GM23248 (cell line): ENCODE measurements around the gene SMIM29. TPM values are rescaled to one million over a fixed set of nuclear protein-coding genes. Genes with fewer than 3 reads are reported as not detected.

Source experiments
- DNase-seq: peaks from one replicate; pipeline ENCODE4 v3.0.0-alpha.2; 2015
- H2AFZ ChIP-seq: fragments of 200-600 bp; sonication (generic); 2 replicates; pipeline ENCODE4 v1.6.1; 2016; ENCODE audit warnings: antibody characterized with exemption
- H3F3A ChIP-seq: fragments of 200-600 bp; sonication (generic); 2 replicates; pipeline ENCODE4 v1.6.1; 2016; ENCODE audit warnings: mild to moderate bottlenecking, antibody characterized with exemption, mixed run types; ENCODE audit not compliant: insufficient read depth
- H3K27ac ChIP-seq: fragments of 200-600 bp; sonication (generic); 2 replicates; pipeline ENCODE4 v1.5.1; 2016; ENCODE audit warnings: mild to moderate bottlenecking
- H3K27me3 ChIP-seq: fragments of 200-600 bp; sonication (generic); replicated peaks from 2 replicates; pipeline ENCODE4 v1.6.1; 2016; ENCODE audit warnings: mild to moderate bottlenecking; ENCODE audit not compliant: insufficient read depth
- H3K36me3 ChIP-seq: fragments of 200-600 bp; sonication (generic); 2 replicates; pipeline ENCODE4 v1.6.1; 2016; ENCODE audit warnings: low read depth, mild to moderate bottlenecking
- H3K4me1 ChIP-seq: fragments of 200-600 bp; sonication (generic); 2 replicates; pipeline ENCODE4 v1.6.1; 2016; ENCODE audit warnings: mild to moderate bottlenecking; ENCODE audit not compliant: insufficient read depth
- H3K4me2 ChIP-seq: fragments of 200-600 bp; sonication (generic); one replicate; pipeline ENCODE4 v1.6.1; 2016; ENCODE audit warnings: mild to moderate bottlenecking; ENCODE audit not compliant: unreplicated experiment
- H3K4me3 ChIP-seq: fragments of 200-600 bp; sonication (generic); 2 replicates; pipeline ENCODE4 v1.5.1; 2016; ENCODE audit warnings: mild to moderate bottlenecking
- H3K79me2 ChIP-seq: fragments of 200-600 bp; sonication (generic); 2 replicates; pipeline ENCODE4 v1.6.1; 2016; ENCODE audit warnings: mild to moderate bottlenecking; ENCODE audit not compliant: insufficient read depth
- H3K9ac ChIP-seq: fragments of 200-600 bp; sonication (generic); 2 replicates; pipeline ENCODE4 v1.6.1; 2016; ENCODE audit warnings: mild to moderate bottlenecking
- H3K9me2 ChIP-seq: fragments of 200-600 bp; sonication (generic); 2 replicates; pipeline ENCODE4 v1.6.1; 2016; ENCODE audit warnings: mixed run types, mild to moderate bottlenecking, moderate library complexity; ENCODE audit not compliant: insufficient read depth
- H3K9me3 ChIP-seq: fragments of 200-600 bp; sonication (generic); one replicate; pipeline ENCODE4 v1.6.1; 2017; ENCODE audit warnings: low read depth
- H4K20me1 ChIP-seq: fragments of 200-600 bp; sonication (generic); 2 replicates; pipeline ENCODE4 v1.6.0; 2016; ENCODE audit not compliant: insufficient read depth
- EZH2 ChIP-seq: fragments of 200-600 bp; sonication (generic); IDR thresholded peaks from 2 replicates; pipeline ENCODE4 v1.6.1; 2018; ENCODE audit warnings: antibody characterized with exemption, mild to moderate bottlenecking; ENCODE audit not compliant: insufficient read depth, poor library complexity, severe bottlenecking
- EZH2phosphoT487 ChIP-seq: fragments of 200-600 bp; sonication (generic); IDR thresholded peaks from 2 replicates; pipeline ENCODE4 v1.6.1; 2018; ENCODE audit warnings: antibody characterized with exemption, moderate library complexity, mild to moderate bottlenecking, low read depth; ENCODE audit not compliant: insufficient read depth
- WGBS, 2 experiments: methylation state at CpG; one replicate each; pipeline ENCODE4 v1.1.6; 2015 to 2017; ENCODE audit warnings: low lambda C conversion rate in 2 of 2, low coverage in 1 of 2; ENCODE audit errors: missing lambda C conversion rate in 2 of 2; 5-methylcytosine and 5-hydroxymethylcytosine counted together
- in situ Hi-C: fragments of 300-500 bp; cut with MboI; formaldehyde crosslinking; loops from 2 replicates; pipeline ENCODE4 v1.15.0; 2020
- microRNA-seq: library from miRNA; unstranded; fragments of <30 nt; microRNA quantifications from one replicate; pipeline ENCODE4, GENCODE V29; 2016; ENCODE audit warnings: borderline number of aligned reads
- polyA plus RNA-seq: library from polyadenylated mRNA; unstranded; fragments of >200 nt; fragmentation: Nextera tagmentation; extraction: Ambion mirVana; gene quantifications from 2 replicates; pipeline ENCODE4 v1.2.1, GENCODE V29; 2016
- small RNA-seq: library from RNA; depleted of rRNA; stranded (forward); fragments of <200 nt; gene quantifications from one replicate; pipeline ENCODE3, GENCODE V24; 2014; ENCODE audit warnings: low read depth, low replicate concordance
- total RNA-seq: library from RNA; depleted of rRNA; stranded (reverse); fragments of >200 nt; shearing (Covaris generic); gene quantifications from 2 replicates; pipeline ENCODE4 v1.2.3, GENCODE V29; 2014; rRNA removed

Gene SMIM29
- total and polyA plus RNA-seq, 2 experiments from 2014 or later = 35.1 to 55.1 TPM

- no peaks in the 10 kb centered on the region for H3K4me1 ChIP-seq
- no peaks in the 10 kb centered on the region for H3K27me3 ChIP-seq
- no peaks in the 10 kb centered on the region for H3K36me3 ChIP-seq
- no peak overlapping the region for H3K9ac ChIP-seq
- H4K20me1 ChIP-seq = no peaks in the 10 kb centered on the region
- no peak overlapping the region for H3K4me3 ChIP-seq
- H3K79me2 ChIP-seq = no peaks in the 10 kb centered on the region
- no peak overlapping the region for H3K27ac ChIP-seq
- H3K9me2 ChIP-seq = no peaks in the 10 kb centered on the region
- no peak for DNase-seq
- no peaks in the 10 kb centered on the region for H3F3A ChIP-seq
- peak overlapping the region; percentile 34; the same call in 1 of the 2 replicates for H2AFZ ChIP-seq
- no peaks in the 10 kb centered on the region for H3K9me3 ChIP-seq
- H3K4me2 ChIP-seq = no peak overlapping the region
- TF ChIP-seq EZH2 (no peak), EZH2phosphoT487 (no peak)
- 58 to 68% methylated on average over 5 of the region's 5 CpGs for WGBS, 2 experiments
- in situ Hi-C loops = no loop called here
Observed at GRCh38 chr6:34200340-34200971, 48.4 kb downstream of the SMIM29 start.

GRCh38 chr6:34196833-34197195 is 52.0 kb downstream of the SMIM29 start:
- peak overlapping the region; percentile 88 for H3K4me2 ChIP-seq
- no peaks in the 10 kb centered on the region for H3K27me3 ChIP-seq
- H3K79me2 ChIP-seq = no peaks in the 10 kb centered on the region
- H3K9ac ChIP-seq = peak overlapping the region; percentile 41; the same call in 1 of the 2 replicates
- H3K27ac ChIP-seq = no peak overlapping the region
- no peaks in the 10 kb centered on the region; the same call in 1 of the 2 replicates for H3F3A ChIP-seq
- TF ChIP-seq EZH2phosphoT487 = no peak
- H3K36me3 ChIP-seq = no peaks in the 10 kb centered on the region
- H3K9me3 ChIP-seq = no peaks in the 10 kb centered on the region
- peak overlapping the region; percentile 70 for H3K4me3 ChIP-seq
- WGBS, 2 experiments = 60 to 63% methylated on average over 4 to 10 of the region's 10 CpGs
- no peaks in the 10 kb centered on the region for H3K9me2 ChIP-seq
- no peaks in the 10 kb centered on the region for H4K20me1 ChIP-seq
- no peak for DNase-seq
- in situ Hi-C loops = no loop called here
- H2AFZ ChIP-seq = peak overlapping the region; percentile 93
- no peaks in the 10 kb centered on the region for H3K4me1 ChIP-seq

Small RNAs within 50 kb of the gene (microRNA-seq; reads per million reads assigned to microRNA genes)
- not detected for gene MIR6835

Small RNAs within 50 kb of the gene (small RNA-seq; reads per million reads assigned to genes)
- not detected for gene MIR6835

Other genes starting within 250 kb of the SMIM29 start
- 0.22 and 0.38 TPM in 2 replicates for gene GRM4, start 102.9 kb downstream of the SMIM29 start, total RNA-seq
- 0.10 and 0.57 TPM in 2 replicates for gene GRM4, start 102.9 kb downstream of the SMIM29 start, polyA plus RNA-seq
- 197 and 243 TPM in 2 replicates for gene HMGA1, start 12.1 kb downstream of the SMIM29 start, total RNA-seq
- 332 and 351 TPM in 2 replicates for gene HMGA1, start 12.1 kb downstream of the SMIM29 start, polyA plus RNA-seq
- 11.5 and 13.8 TPM in 2 replicates for gene NUDT3, start 143.7 kb upstream of the SMIM29 start, total RNA-seq
- gene NUDT3, start 143.7 kb upstream of the SMIM29 start, polyA plus RNA-seq = 8.1 and 8.9 TPM in 2 replicates
- gene RPS10, start 177.1 kb upstream of the SMIM29 start, total RNA-seq = 1,857 and 2,539 TPM in 2 replicates
- gene RPS10, start 177.1 kb upstream of the SMIM29 start, polyA plus RNA-seq = 573 and 596 TPM in 2 replicates
- not detected in 2 replicates for gene PACSIN1, start 217.1 kb upstream of the SMIM29 start, total RNA-seq
- not detected in 2 replicates for gene PACSIN1, start 217.1 kb upstream of the SMIM29 start, polyA plus RNA-seq